Right renal cortex interstitium (tissue), 3 donors: ENCODE measurements around the gene ANKRD12. TPM values are rescaled to one million over a fixed set of nuclear protein-coding genes. Genes with fewer than 3 reads are reported as not detected.
"Not testable (repeated sequence)": the region's sequence is repeated elsewhere in the genome, so short reads cannot be mapped to it uniquely, and the experiment has no call there.

Source experiments
- DNase-seq, 3 donors: peaks; one replicate each; pipeline ENCODE4 v3.0.0-alpha.2; 2013; ENCODE audit warnings: low read depth in 3 of 3, low spot score in 2 of 3
- polyA plus RNA-seq, 3 donors: library from polyadenylated mRNA; unstranded; fragments of 120-200 nt; gene quantifications; one replicate each; pipeline ENCODE4 v1.2.1, GENCODE V29; 2013; ENCODE audit not compliant: insufficient read length in 3 of 3

The ANKRD12 gene
- 10 to 100 TPM; 32.7 to 34.3 (median 33.9) TPM for polyA plus RNA-seq

GRCh38 chr18:9136315-9137155 lies at the start of gene ANKRD12:
Gene ANKRD12, plus strand, starts transcription at chr18:9136781. Its CDS starts 45,652 bp downstream, at chr18:9182433.
- peak; percentile 92 to 95 (median 93) for DNase-seq

DNA sequence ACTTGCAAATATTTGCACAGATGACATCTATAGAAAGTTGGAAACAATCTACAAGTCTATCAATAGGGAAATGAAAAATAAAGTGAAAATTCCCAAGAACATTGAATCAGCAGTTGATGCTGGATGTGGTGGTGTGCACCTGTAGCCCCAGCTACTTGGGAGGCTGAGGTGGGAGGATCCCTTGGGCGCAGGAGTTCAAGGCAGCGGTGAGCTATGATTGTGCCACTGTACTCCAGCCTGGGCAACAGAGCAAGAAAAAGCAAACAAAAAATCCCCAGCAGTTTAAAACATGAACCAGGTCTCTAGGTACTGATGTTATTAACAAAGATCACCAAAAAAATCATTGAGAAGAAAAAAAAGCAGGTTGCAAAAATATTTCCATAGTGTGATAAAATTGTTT lies 49.4 kb upstream of the ANKRD12 start:
- no peak for DNase-seq

DNA sequence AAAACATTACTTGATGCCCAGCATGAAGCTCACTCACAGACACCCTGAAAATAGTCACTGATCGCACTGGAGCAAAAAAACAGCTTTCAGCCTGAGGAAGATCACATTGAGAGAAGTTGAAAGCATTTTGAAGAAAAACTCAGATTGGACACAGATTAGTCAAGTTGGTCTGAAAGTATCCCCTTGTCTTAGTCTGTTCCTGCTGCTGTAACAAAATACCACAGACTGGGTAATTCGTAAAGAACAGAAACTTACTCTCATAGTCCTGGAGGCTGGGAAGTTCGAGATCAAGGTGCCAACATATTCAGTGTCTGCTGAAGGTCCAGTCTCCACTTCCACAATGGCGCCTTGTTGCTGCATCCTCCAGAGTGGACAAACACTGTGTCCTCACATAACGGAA lies 48.3 kb upstream of the ANKRD12 start:
- no peak for DNase-seq

GRCh38 chr18:9088727-9089126 lies 47.9 kb upstream of the ANKRD12 start:
- DNase-seq = not testable (repeated sequence)

DNA sequence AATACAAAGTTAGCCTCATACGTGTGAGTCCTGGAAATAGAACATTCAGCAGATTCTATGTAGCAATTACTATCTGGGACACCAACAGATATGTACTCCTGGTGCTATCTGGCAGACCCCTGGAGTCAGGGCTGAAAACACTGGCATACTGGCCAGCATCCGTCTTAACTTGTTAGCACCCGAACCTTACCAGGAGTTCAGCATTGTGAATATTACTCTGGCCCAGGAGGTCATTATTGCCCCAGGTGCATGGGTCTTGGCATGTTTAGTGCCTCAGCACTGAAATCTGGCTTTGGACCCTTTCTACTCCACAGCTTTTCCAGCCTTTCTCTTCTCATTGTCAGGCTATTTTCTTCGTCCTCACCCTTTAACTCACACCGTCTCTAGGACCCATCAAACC lies 46.0 kb upstream of the ANKRD12 start:
- no peak for DNase-seq

DNA sequence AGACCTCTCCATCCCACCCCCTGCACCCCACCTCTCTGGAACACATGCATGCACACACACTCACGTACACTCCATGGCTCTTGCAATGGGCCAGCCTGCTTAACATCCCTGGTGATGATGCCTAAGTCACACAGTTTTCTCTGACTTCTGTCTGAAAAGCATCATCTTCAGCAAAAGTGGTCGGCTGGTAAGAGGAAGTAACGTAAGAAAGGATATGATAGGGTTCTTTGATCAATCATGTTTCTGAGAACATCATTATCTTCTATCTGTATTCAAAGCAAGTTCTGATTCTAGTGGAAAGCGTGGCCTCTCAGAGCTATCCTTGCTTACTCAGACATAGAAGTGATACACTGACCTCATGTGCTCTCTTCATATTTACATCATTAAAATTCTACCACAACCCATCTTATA lies 45.5 kb upstream of the ANKRD12 start:
- no peak for DNase-seq

GRCh38 chr18:9092665-9093064 lies 43.9 kb upstream of the ANKRD12 start:
- DNase-seq = no peak

DNA sequence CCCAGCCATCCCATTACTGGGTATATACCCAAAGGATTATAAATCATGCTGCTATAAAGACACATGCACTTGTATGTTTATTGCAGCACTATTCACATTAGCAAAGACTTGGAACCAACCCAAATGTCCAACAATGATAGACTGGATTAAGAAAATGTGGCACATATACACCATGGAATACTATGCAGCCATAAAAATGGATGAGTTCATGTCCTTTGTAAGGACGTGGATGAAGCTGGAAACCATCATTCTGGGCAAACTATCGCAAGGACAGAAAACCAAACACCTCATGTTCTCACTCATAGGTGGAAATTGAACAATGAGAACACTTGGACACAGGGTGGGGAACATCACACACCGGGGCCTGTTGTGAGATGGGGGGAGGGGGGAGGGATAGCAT lies 43.5 kb upstream of the ANKRD12 start:
- not testable (repeated sequence) for DNase-seq

GRCh38 chr18:9094307-9095226 lies 42.0 kb upstream of the ANKRD12 start:
- no peak for DNase-seq

DNA sequence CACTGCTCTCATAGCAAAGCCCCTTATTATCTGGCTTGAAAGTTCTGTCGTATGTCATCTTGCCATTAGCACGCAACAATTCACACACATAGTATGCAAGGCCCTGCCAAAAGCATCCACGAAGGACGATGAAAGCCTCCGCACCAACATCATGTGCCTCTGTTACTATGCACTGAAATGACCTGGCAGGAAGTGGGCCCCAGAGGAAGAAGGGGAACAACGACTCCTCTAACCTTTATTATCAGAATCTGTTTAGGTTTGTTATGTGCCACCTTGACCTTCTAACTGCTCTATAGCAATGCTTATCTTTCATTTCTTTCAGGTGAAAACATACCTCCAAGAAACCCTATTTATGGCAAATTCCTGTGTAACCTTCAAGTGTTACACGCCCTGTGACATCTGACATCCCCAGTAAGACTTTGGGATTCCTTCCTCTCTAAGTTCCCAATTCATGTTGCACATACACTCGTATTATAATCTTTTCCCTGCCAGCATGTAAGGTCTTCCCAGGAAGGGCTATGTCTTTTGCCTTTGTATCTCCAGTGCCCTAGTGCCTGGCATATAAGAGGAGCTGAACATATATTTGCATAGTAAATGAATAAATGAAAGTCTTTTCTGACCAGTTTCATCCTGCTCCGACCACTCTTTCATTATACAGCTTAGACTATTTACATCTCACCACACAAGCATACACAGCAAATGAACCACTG lies 41.1 kb upstream of the ANKRD12 start:
- no peak for DNase-seq

GRCh38 chr18:9096007-9096371 lies 40.6 kb upstream of the ANKRD12 start:
- DNase-seq = no peak

GRCh38 chr18:9096685-9097084 lies 39.9 kb upstream of the ANKRD12 start:
- no peak for DNase-seq

- DNase-seq = no peak
Measured at GRCh38 chr18:9097349-9097748, 39.2 kb upstream of the ANKRD12 start.

- no peak for DNase-seq
Measured at GRCh38 chr18:9100796-9101195, 35.8 kb upstream of the ANKRD12 start.

DNA sequence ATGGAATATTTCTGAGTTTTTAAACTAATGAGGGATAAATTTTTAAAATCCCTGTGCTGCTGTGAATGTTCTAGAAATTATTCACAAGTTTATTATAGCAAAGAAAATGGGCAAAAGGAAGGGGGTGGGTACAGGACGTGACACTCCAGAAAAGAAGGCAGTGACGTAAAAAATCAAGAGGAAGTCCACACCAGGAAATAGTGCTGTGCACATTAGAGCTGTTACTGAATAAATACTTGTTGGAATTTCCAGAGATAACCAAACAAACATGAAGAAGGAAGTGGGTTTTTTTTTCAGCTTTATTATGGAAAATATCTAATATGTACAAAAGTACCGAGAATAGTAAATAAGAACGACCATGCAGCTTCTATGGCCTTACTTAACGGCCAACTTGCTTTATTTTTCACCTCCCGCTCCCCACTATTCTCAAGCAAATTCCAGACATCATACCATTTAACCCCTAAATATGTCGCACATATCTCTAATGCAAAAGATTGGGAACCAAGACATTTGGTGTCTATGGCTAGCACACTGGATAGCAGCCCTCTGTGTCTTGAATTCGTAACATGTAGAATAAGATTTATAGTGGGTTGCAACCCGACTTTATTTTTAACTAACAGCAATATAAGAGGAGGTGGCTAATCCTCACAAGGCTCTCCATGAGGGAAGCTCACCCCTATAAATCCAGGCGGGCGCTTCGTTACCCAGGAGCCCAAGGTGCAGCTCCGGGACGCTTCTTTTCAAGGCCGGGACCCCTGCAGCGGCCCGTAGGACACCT lies 34.7 kb upstream of the ANKRD12 start:
- DNase-seq = peak in 2 of 3 donors; percentile 19 to 23

GRCh38 chr18:9102508-9103375 lies 33.8 kb upstream of the ANKRD12 start, which contains the start of gene NDUFV2:
Gene NDUFV2, plus strand, starts transcription at chr18:9102699. Its CDS starts 45 bp downstream, at chr18:9102744.
- DNase-seq = peak; percentile 81 to 92 (median 89)

- DNase-seq = peak in 2 of 3 donors; percentile 18 to 19
Measured at GRCh38 chr18:9103376-9103873, 33.2 kb upstream of the ANKRD12 start.

GRCh38 chr18:9104244-9104901 lies 32.2 kb upstream of the ANKRD12 start:
- DNase-seq = no peak
